H1 (cell line): Measurements from ENCODE around the gene KLHL7. TPM values are rescaled to one million over a fixed set of nuclear protein-coding genes. Genes with fewer than 3 reads are reported as not detected.

Experiments
- BACH1 ChIP-seq: IDR thresholded peaks from 2 replicates; pipeline ENCODE4 v1.6.1; 2012; ENCODE audit warnings: low read length, improper control_type of control experiment
- EZH2 ChIP-seq: fragments of 200-600 bp; sonication (generic); IDR thresholded peaks from 2 replicates; pipeline ENCODE4 v1.7.1; 2012; ENCODE audit warnings: low read depth, mild to moderate bottlenecking, moderate library complexity, low read length, inconsistent platforms; ENCODE audit not compliant: severe bottlenecking
- HDAC6 ChIP-seq: IDR thresholded peaks from one replicate; pipeline ENCODE4 v1.7.1; 2012; ENCODE audit warnings: low read depth, mild to moderate bottlenecking, inconsistent platforms, low read length, moderate library complexity
- JUN ChIP-seq: IDR thresholded peaks from 2 replicates; pipeline ENCODE4 v1.6.1; 2011; ENCODE audit warnings: low read depth, mild to moderate bottlenecking, improper control_type of control experiment, low read length
- JUND ChIP-seq: IDR thresholded peaks from 2 replicates; pipeline ENCODE4 v1.6.1; 2011; ENCODE audit warnings: mild to moderate bottlenecking, improper control_type of control experiment, low read length
- MAFK ChIP-seq: IDR thresholded peaks from 2 replicates; pipeline ENCODE4 v1.6.1; 2012; ENCODE audit warnings: low read depth, mild to moderate bottlenecking, improper control_type of control experiment, low read length
- POLR2AphosphoS5 ChIP-seq: IDR thresholded peaks from 2 replicates; pipeline ENCODE4 v1.6.1; 2011; ENCODE audit warnings: low read depth, low read length
- ZNF274 ChIP-seq: IDR thresholded peaks from 2 replicates; pipeline ENCODE4 v1.7.0; 2012; ENCODE audit warnings: low read length, borderline replicate concordance; ENCODE audit errors: extremely low read depth
- polyA plus RNA-seq, 7 experiments: library from polyadenylated mRNA; depleted of rRNA in 3 of 7; stranded (reverse) in 5 of 7; unstranded in 2 of 7; fragments of >200 nt in 5 of 7; fragments of 200-250 nt in 2 of 7; gene quantifications; 1 replicate in 5 of 7; 2 replicates in 1 of 7; 4 replicates in 1 of 7; pipeline versions ENCODE4 v1.2.1 to v1.2.3, GENCODE V29; 2011 to 2013; ENCODE audit warnings: missing spikeins in 2 of 7, mixed read lengths in 2 of 7
- total RNA-seq: library from RNA; stranded (reverse); fragmentation: NEBNext Ultra II Directional; extraction: Animal tissue kit (Norgen Biotek cat#: 25700); gene quantifications from 2 replicates; pipeline ENCODE4 v1.2.1, GENCODE V29; 2021

Gene KLHL7
- total and polyA plus RNA-seq, 2 of the 8 experiments (the other 6 are each of a cell fraction or from before 2014, with no cell fraction given), result 65.3 to 115 TPM

- TF ChIP-seq JUND (no peak), JUN (no peak), MAFK (no peak), EZH2 (no peak), ZNF274 (no peak), POLR2AphosphoS5 (no peak), BACH1 (no peak), HDAC6 (no peak)
These were observed 110.4 kb downstream of the KLHL7 start (continued) for GRCh38 chr7:23216021-23216420.
